HepG2 (cell line): ENCODE data around the gene NOM1. TPM values are rescaled to one million over a fixed set of nuclear protein-coding genes. Genes with fewer than 3 reads are reported as not detected.

Experiments used
- ATAC-seq: fragments of 200-7000 bp; cut with Tn5 transposase; 3 replicates; pipeline ENCODE4 v1.9.1; 2020; ENCODE audit warnings: mild to moderate bottlenecking, moderate library complexity
- BruUV-seq: library from RNA; stranded (reverse); fragments of 400-500 nt; replicated peaks from 2 replicates; lab custom pipeline; 2021; lab: Mats Ljungman, UMichigan
- CTCF ChIA-PET: fragments of 300-600 bp; formaldehyde crosslinking; extraction: SDS; loops from one replicate; lab custom pipeline; 2021; ENCODE audit warnings: low total read pairs, inconsistent platforms, low intra/inter-chr PET ratio; lab: Yijun Ruan, JAX
- POLR2A ChIA-PET: fragments of 350-600 bp; sonication (Branson Sonifier 250); formaldehyde crosslinking; loops from one replicate; lab custom pipeline; 2020; ENCODE audit warnings: antibody characterized with exemption, inconsistent platforms; lab: Yijun Ruan, JAX
- DNase-seq: peaks from one replicate; pipeline ENCODE4 v3.0.0-alpha.2; 2015; ENCODE audit warnings: low spot score
- FAIRE-seq: peaks from 3 replicates; lab custom pipeline; 2011; peaks lifted over from hg19 to GRCh38; lab: Jason Lieb, UNC
- H2AFZ ChIP-seq: one replicate; pipeline ENCODE4 v1.6.1; 2011; ENCODE audit warnings: low read length, inconsistent platforms
- H3K27ac ChIP-seq: fragments of 300-600 bp; 3 replicates; pipeline ENCODE4 v1.8.0; 2011; ENCODE audit warnings: mixed run types, mild to moderate bottlenecking, mixed read lengths, low read length, inconsistent platforms; ENCODE audit not compliant: insufficient read depth; ENCODE audit errors: extremely low read length
- H3K27me3 ChIP-seq, 2 experiments: fragments of 200-600 bp in 1 of 2; 2 replicates in 1 of 2; 3 replicates in 1 of 2; pipeline versions ENCODE4 v1.6.0 to v1.8.0; 2011; ENCODE audit warnings: low read length in 2 of 2, mild to moderate bottlenecking in 2 of 2, moderate library complexity in 2 of 2, inconsistent platforms in 1 of 2; ENCODE audit not compliant: insufficient read depth in 2 of 2, control insufficient read depth in 1 of 2
- H3K36me3 ChIP-seq, 2 experiments: fragments of 200-600 bp in 1 of 2; replicated peaks in 1 of 2; 2 replicates in 1 of 2; 3 replicates in 1 of 2; pipeline versions ENCODE4 v1.5.1 to v1.8.0; 2011; ENCODE audit warnings: low read length in 2 of 2, inconsistent platforms in 1 of 2; ENCODE audit not compliant: insufficient read depth in 2 of 2, control insufficient read depth in 1 of 2
- H3K4me1 ChIP-seq: 2 replicates; pipeline ENCODE4 v1.5.1; 2012; ENCODE audit warnings: low read length, inconsistent platforms; ENCODE audit not compliant: insufficient read depth
- H3K4me2 ChIP-seq: 2 replicates; pipeline ENCODE4 v1.6.0; 2011; ENCODE audit warnings: low read depth, low read length, inconsistent platforms
- H3K4me3 ChIP-seq, 3 experiments: fragments of 200-600 bp in 1 of 3; sonication (generic), shearing (Covaris generic) in 1 of 3; replicated peaks in 1 of 3; 2 replicates each; pipeline ENCODE4 v1.5.1; 2011 to 2016; ENCODE audit warnings: low read length in 3 of 3, inconsistent platforms in 2 of 3, low read depth in 2 of 3, mild to moderate bottlenecking in 2 of 3, control low read depth in 1 of 3, mixed read lengths in 1 of 3; ENCODE audit not compliant: insufficient read depth in 1 of 3
- H3K79me2 ChIP-seq: one replicate; pipeline ENCODE4 v1.6.1; 2011; ENCODE audit warnings: low read length, inconsistent platforms; ENCODE audit not compliant: insufficient read depth
- H3K9ac ChIP-seq: 2 replicates; pipeline ENCODE4 v1.6.0; 2011; ENCODE audit warnings: mild to moderate bottlenecking, low read depth, low read length, inconsistent platforms; ENCODE audit not compliant: insufficient read depth
- H3K9me3 ChIP-seq: 2 replicates; pipeline ENCODE4 v1.5.1; 2012; ENCODE audit warnings: mild to moderate bottlenecking, low read length
- H4K20me1 ChIP-seq: 2 replicates; pipeline ENCODE4 v1.6.0; 2011; ENCODE audit warnings: inconsistent platforms, mild to moderate bottlenecking, low read length, moderate library complexity; ENCODE audit not compliant: insufficient read depth
- ARNT2 ChIP-seq: sonication (generic); formaldehyde crosslinking; IDR thresholded peaks from 2 replicates; pipeline ENCODE4 v1.8.0; 2022; ENCODE audit warnings: mild to moderate bottlenecking, low read depth, missing genetic modification reagents, moderate library complexity
- BHLHE40 ChIP-seq: IDR thresholded peaks from 2 replicates; pipeline ENCODE4 v1.6.1; 2011; ENCODE audit warnings: low read length, improper control_type of control experiment
- CBX2 ChIP-seq, 2 experiments: fragments of 200-600 bp in 1 of 2; sonication (generic); formaldehyde crosslinking in 1 of 2; IDR thresholded peaks; 2 replicates each; pipeline versions ENCODE4 v1.7.0 to v1.8.1; 2018 to 2022; ENCODE audit warnings: low read depth in 2 of 2, low read length in 1 of 2, mild to moderate bottlenecking in 1 of 2, missing genetic modification reagents in 1 of 2
- CENPBD1 ChIP-seq: sonication (generic); formaldehyde crosslinking; IDR thresholded peaks from 2 replicates; pipeline ENCODE4 v1.8.0; 2022; ENCODE audit warnings: missing genetic modification reagents, low read depth, mild to moderate bottlenecking, borderline replicate concordance
- DNMT1 ChIP-seq: sonication (generic); formaldehyde crosslinking; IDR thresholded peaks from 2 replicates; pipeline ENCODE4 v1.5.1; 2020; ENCODE audit warnings: mild to moderate bottlenecking, missing genetic modification reagents
- FOXO1 ChIP-seq: sonication (generic); formaldehyde crosslinking; IDR thresholded peaks from 2 replicates; pipeline ENCODE4 v1.4.0; 2020; ENCODE audit warnings: missing genetic modification reagents
- HNRNPUL1 ChIP-seq: fragments of 200-400 bp; formaldehyde crosslinking; IDR thresholded peaks from 2 replicates; pipeline ENCODE4 v1.6.1; 2017; ENCODE audit warnings: low read depth, mild to moderate bottlenecking, low read length, moderate library complexity
- HOXD1 ChIP-seq: sonication (generic); formaldehyde crosslinking; IDR thresholded peaks from 2 replicates; pipeline ENCODE4 v1.5.0; 2020; ENCODE audit warnings: missing genetic modification reagents
- ZNF558 ChIP-seq: sonication (generic); formaldehyde crosslinking; IDR thresholded peaks from 2 replicates; pipeline ENCODE4 v1.9.0; 2022; ENCODE audit warnings: mild to moderate bottlenecking, missing genetic modification reagents, borderline replicate concordance
- ZNF768 ChIP-seq: sonication (generic); formaldehyde crosslinking; IDR thresholded peaks from 2 replicates; pipeline ENCODE4 v1.4.0; 2020; ENCODE audit warnings: missing genetic modification reagents
- WGBS: methylation state at CpG from one replicate; pipeline ENCODE4 v1.1.6; 2017; ENCODE audit warnings: low lambda C conversion rate; 5-methylcytosine and 5-hydroxymethylcytosine counted together
- in situ Hi-C: cut with HindIII; loops from 2 replicates; pipeline ENCODE4 v1.10.0; 2017; ENCODE audit warnings: low pct_unique_long_range_greater_than_20kb; ENCODE audit not compliant: extremely low pct_ligation_motif_present
- intact Hi-C: fragments of 100-400 bp; cut with micrococcal nuclease; formaldehyde crosslinking; loops from one replicate; pipeline ENCODE4 v1.10.0; 2022; ENCODE audit not compliant: unreplicated experiment
- polyA plus RNA-seq, 8 experiments: library from polyadenylated mRNA; depleted of rRNA in 3 of 8; stranded (reverse) in 7 of 8; unstranded in 1 of 8; fragments of >200 nt; fragmentation: Illumina TruSeq in 4 of 8; extraction: Trizol in 4 of 8; gene quantifications; 2 replicates each; pipeline versions ENCODE4 v1.2.1 to v1.2.3, GENCODE V29; 2011 to 2016; ENCODE audit warnings: low read depth in 4 of 8, missing spikeins in 1 of 8, mixed read lengths in 1 of 8; ENCODE audit not compliant: insufficient read depth in 1 of 8
- total RNA-seq, 5 experiments: library from RNA; depleted of rRNA; stranded (reverse); fragments of >200 nt; fragmentation: Illumina TruSeq; extraction: Trizol; gene quantifications; 2 replicates each; pipeline ENCODE4 v1.2.3, GENCODE V29; 2016; ENCODE audit warnings: low read depth in 1 of 5

NOM1 gene
- total and polyA plus RNA-seq, 2 of the 13 experiments (the other 11 are each of a cell fraction or from before 2014, with no cell fraction given) = 14.2 to 26.2 TPM

- peaks cover 4% of the 10 kb centered on the region; the same call in 1 of the 2 replicates for H4K20me1 ChIP-seq
- ATAC-seq = peak; percentile 32
- H2AFZ ChIP-seq = no peak overlapping the region
- no peaks in the 10 kb centered on the region for H3K79me2 ChIP-seq
- FAIRE-seq = no peak
- WGBS = 0% methylated on average over 1 of the region's 11 CpGs
- no peak for TF ChIP-seq DNMT1 (CRISPR knock-in tag)
- TF ChIP-seq HNRNPUL1 = no peak
- H3K9me3 ChIP-seq = no peaks in the 10 kb centered on the region
- no peak overlapping the region for H3K9ac ChIP-seq
- intact Hi-C loops = loop anchor here (10.0 kb wide), 1 partner anchor 118 kb away; the partner anchor contains the start of gene UBE3C
- H3K27me3 ChIP-seq = peaks cover 19 to 92% of the 10 kb centered on the region in 2 experiments
- ChIA-PET POLR2A (interaction anchor here (1.1 kb wide), 1 partner anchor 28 kb away, joined by 3 read pairs; no protein-coding TSS in a partner anchor), CTCF (no interaction called here)
- H3K4me3 ChIP-seq = no peak overlapping the region
- DNase-seq = no peak
- in situ Hi-C loops = no loop called here
- H3K4me2 ChIP-seq = peak overlapping the region; percentile 37; the same call in 1 of the 2 replicates
- no TSS peak for BruUV-seq
- H3K27ac ChIP-seq = no peak overlapping the region
- peaks cover 58% of the 10 kb centered on the region for H3K4me1 ChIP-seq
- no peaks in the 10 kb centered on the region for H3K36me3 ChIP-seq
These were observed 67.6 kb downstream of the NOM1 start for GRCh38 chr7:157017149-157017548.

GRCh38 chr7:157017603-157018327 lies 68.3 kb downstream of the NOM1 start:
- H3K4me1 ChIP-seq = peaks cover 59% of the 10 kb centered on the region
- WGBS = 38% methylated on average over 26 of the region's 48 CpGs

More at GRCh38 chr7:157017603-157018327, 68.3 kb downstream of the NOM1 start:
- no peaks in the 10 kb centered on the region for H3K36me3 ChIP-seq
- peaks cover 19 to 95% of the 10 kb centered on the region in 2 experiments for H3K27me3 ChIP-seq
- 0 out of 3 replicates have a peak, but pooled peaks have one; percentile 7 for ATAC-seq
- no peak overlapping the region for H3K9ac ChIP-seq
- no peaks in the 10 kb centered on the region for H3K9me3 ChIP-seq
- 0 out of 2 replicates have a peak overlapping the region, but pooled peaks have one; percentile 37 for H3K4me2 ChIP-seq
- peaks cover 8% of the 10 kb centered on the region; the same call in 1 of the 2 replicates for H4K20me1 ChIP-seq
- CTCF ChIA-PET = no interaction called here
- intact Hi-C loops = loop anchor here (10.0 kb wide), 1 partner anchor 117 kb away; the partner anchor contains the start of gene UBE3C
- H3K79me2 ChIP-seq = no peaks in the 10 kb centered on the region
- in situ Hi-C loops = no loop called here
- no peak for DNase-seq
- no peak overlapping the region for H3K4me3 ChIP-seq
- BruUV-seq = no TSS peak
- TF ChIP-seq ARNT2 (CRISPR knock-in tag) (no peak), ZNF768 (CRISPR knock-in tag) (peak; percentile 12; the same call in 1 of the 2 replicates), BHLHE40 (no peak), CENPBD1 (CRISPR knock-in tag) (no peak), CBX2 (IDR thresholded peaks at IDR 0.05; ENCODE audit: low read depth, low read length) (no peak), CBX2 (CRISPR knock-in tag; IDR thresholded peaks at IDR 0.05; ENCODE audit: low read depth) (no peak), FOXO1 (CRISPR knock-in tag) (no peak), ZNF558 (CRISPR knock-in tag) (no peak), HOXD1 (CRISPR knock-in tag) (no peak)
- H2AFZ ChIP-seq = no peak overlapping the region
- no peak for FAIRE-seq
- POLR2A ChIA-PET = no interaction called here
- no peak overlapping the region for H3K27ac ChIP-seq
